GM06990 (cell line): ENCODE results near the gene TTLL3.
A peak's percentile ranks its signal among the peaks of the same experiment; 100 is the strongest.

Experiments
- DNase-seq: peaks from one replicate; pipeline ENCODE4 v3.0.0-alpha.2; 2011; ENCODE audit not compliant: insufficient read length; ENCODE audit errors: extremely low read depth
- H3K27me3 ChIP-seq: replicated peaks from 2 replicates; pipeline ENCODE4 v1.6.0; 2011; ENCODE audit warnings: low read length; ENCODE audit not compliant: control insufficient read depth, insufficient read depth
- H3K36me3 ChIP-seq: 2 replicates; pipeline ENCODE4 v1.5.1; 2011; ENCODE audit warnings: low read length; ENCODE audit not compliant: control insufficient read depth, insufficient read depth
- H3K4me3 ChIP-seq: replicated peaks from 2 replicates; pipeline ENCODE4 v1.5.1; 2011; ENCODE audit warnings: low read depth, mild to moderate bottlenecking, control low read depth, low read length
- TF ChIP-seq, protein P1 (sequence below): IDR thresholded peaks from 2 replicates; pipeline ENCODE4 v1.5.1; 2011; ENCODE audit warnings: low read length, control low read depth, mild to moderate bottlenecking, inconsistent platforms; ENCODE audit not compliant: insufficient read depth, poor library complexity, severe bottlenecking

The TTLL3 gene, protein sequence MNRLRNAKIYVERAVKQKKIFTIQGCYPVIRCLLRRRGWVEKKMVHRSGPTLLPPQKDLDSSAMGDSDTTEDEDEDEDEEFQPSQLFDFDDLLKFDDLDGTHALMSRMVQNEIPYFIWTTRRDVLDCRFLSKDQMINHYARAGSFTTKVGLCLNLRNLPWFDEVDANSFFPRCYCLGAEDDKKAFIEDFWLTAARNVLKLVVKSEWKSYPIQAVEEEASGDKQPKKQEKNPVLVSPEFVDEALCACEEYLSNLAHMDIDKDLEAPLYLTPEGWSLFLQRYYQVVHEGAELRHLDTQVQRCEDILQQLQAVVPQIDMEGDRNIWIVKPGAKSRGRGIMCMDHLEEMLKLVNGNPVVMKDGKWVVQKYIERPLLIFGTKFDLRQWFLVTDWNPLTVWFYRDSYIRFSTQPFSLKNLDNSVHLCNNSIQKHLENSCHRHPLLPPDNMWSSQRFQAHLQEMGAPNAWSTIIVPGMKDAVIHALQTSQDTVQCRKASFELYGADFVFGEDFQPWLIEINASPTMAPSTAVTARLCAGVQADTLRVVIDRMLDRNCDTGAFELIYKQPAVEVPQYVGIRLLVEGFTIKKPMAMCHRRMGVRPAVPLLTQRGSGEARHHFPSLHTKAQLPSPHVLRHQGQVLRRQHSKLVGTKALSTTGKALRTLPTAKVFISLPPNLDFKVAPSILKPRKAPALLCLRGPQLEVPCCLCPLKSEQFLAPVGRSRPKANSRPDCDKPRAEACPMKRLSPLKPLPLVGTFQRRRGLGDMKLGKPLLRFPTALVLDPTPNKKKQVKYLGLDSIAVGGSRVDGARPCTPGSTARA

DNA sequence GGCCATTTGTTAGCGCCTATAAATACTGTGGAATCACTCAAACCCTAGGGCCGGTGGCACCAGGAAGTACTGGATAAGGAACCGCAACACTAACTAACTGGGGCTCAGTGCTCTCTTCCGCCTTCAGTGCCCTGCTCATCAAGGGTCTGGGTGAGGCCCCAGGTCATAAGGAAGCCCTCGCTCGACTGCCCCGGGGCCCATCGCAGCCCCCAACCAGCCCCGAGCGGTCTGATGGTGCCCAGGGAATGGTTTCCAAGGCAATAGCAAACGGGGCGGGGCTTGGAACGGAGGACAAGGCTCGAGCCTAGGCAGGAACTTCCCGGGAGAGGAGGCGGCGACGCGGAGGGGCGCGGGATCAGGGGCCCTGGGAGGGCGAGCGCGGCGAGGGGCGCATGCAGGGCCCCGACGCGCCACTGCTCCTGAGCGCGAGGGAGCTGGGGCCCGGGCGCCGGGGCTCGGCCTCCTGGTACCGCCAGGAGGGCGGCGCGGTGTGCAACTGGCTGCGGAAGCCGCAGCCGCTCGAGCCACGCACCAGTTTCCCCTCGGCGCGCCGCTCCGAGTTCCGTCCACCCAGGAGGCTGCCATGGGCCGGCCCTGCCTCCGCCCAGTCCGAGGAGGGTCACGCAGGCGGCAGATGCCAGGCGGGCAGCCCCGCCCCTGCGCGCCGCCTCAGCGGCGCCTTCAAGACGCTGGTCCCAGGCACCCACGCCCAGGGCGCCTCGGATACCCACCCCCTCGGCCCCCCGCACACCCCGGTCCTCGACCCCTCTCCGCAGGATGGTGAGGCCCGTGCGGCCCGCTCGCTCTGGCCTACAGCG is at the start of gene TTLL3:
Gene TTLL3 (plus strand): TSS at position 648 of the 818 bp plus-strand sequence. CDS start 400 bp downstream, outside the sequence.
- H3K36me3 ChIP-seq: peaks cover 16% of the 10 kb centered on the region
- TF ChIP-seq, protein P1, sequence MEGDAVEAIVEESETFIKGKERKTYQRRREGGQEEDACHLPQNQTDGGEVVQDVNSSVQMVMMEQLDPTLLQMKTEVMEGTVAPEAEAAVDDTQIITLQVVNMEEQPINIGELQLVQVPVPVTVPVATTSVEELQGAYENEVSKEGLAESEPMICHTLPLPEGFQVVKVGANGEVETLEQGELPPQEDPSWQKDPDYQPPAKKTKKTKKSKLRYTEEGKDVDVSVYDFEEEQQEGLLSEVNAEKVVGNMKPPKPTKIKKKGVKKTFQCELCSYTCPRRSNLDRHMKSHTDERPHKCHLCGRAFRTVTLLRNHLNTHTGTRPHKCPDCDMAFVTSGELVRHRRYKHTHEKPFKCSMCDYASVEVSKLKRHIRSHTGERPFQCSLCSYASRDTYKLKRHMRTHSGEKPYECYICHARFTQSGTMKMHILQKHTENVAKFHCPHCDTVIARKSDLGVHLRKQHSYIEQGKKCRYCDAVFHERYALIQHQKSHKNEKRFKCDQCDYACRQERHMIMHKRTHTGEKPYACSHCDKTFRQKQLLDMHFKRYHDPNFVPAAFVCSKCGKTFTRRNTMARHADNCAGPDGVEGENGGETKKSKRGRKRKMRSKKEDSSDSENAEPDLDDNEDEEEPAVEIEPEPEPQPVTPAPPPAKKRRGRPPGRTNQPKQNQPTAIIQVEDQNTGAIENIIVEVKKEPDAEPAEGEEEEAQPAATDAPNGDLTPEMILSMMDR: no peak
- peak; percentile 66 for DNase-seq
- H3K4me3 ChIP-seq: peak within 1 kb of the TSS; percentile 64
- no peaks in the 10 kb centered on the region for H3K27me3 ChIP-seq

DNA sequence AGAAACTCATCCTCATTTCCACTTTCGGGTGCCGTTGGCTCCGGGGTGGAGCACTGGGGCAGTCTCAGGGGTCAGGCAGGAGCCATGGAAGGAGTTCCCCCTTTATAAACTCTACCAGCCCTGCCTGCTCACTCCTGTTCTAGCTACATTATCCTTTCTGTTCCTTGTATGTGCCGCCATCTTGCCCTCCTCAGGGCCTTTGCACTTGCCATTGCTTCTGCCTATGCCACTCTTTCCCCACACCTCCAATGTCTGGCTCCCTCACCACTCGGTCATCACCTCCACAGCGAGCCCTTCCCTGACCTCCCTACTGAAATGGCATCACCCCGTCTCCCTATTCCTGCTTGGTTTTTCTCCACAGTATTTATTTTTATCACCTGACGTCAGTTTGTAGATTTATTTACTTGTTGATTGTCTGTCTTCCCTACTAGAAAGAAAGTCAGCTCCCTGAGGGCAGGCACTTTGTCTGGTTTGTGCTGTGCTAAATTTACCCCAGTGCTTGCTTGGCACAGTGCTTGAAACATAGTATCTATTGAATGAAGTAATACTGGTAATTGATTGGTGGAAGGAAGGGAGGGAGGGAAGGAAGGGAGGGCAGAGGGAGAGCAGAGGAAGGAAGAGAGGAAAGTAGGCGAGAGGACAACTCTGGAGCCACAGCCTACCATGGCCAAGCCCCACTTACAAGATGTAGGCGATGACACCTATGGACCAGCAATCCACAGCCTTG is 49.1 kb upstream of the TTLL3 start:
- Histone ChIP-seq H3K4me3 (no peak overlapping the region), H3K36me3 (peaks cover 11% of the 10 kb centered on the region), H3K27me3 (no peaks in the 10 kb centered on the region)
- DNase-seq: no peak
- TF ChIP-seq, protein P1: no peak

DNA sequence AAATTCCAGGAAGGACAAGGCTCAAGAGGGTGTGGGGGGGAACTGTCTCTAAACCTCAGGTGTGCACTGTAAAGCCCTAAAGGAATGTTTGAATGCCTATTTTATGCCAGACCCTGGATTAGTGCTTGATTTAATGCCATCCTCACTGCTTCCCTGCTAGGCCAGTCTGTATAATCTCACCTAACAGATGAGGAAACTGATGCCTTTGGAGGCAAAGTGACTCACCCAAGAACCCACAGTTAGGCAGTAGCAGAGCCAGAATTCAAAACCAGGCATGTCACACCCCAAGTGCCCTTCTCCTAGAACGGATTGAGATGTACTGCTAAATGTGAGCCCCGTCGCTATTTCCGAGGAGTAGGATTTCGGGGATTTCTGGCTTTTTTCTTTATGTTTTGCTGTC is 48.1 kb upstream of the TTLL3 start:
- H3K36me3 ChIP-seq: peaks cover 4% of the 10 kb centered on the region
- H3K27me3 ChIP-seq: no peaks in the 10 kb centered on the region
- DNase-seq: no peak
- TF ChIP-seq, protein P1: no peak
- H3K4me3 ChIP-seq: no peak overlapping the region

DNA sequence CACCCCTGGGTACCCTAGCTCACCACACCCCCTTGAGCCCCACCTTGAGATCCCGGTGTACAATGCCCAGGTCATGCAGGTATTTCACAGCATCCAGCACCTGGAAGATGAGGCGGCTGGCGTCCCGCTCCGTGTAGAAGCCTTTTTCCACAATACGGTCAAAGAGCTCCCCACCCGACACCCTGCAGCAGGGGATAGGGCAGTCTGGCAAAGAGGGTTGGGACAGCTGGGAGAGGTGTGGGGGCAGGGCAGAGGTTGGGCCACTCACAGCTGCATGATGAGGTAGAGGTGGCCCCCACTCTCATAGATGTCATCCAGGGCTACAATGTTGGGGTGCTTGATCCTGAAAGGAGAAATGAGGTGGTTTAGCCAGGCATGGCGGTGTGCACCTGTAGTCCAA is 47.2 kb upstream of the TTLL3 start:
- TF ChIP-seq, protein P1: no peak
- no peaks in the 10 kb centered on the region for H3K27me3 ChIP-seq
- DNase-seq: no peak
- H3K36me3 ChIP-seq: peaks cover 2% of the 10 kb centered on the region; the same call in 1 of the 2 replicates
- H3K4me3 ChIP-seq: no peak overlapping the region

DNA sequence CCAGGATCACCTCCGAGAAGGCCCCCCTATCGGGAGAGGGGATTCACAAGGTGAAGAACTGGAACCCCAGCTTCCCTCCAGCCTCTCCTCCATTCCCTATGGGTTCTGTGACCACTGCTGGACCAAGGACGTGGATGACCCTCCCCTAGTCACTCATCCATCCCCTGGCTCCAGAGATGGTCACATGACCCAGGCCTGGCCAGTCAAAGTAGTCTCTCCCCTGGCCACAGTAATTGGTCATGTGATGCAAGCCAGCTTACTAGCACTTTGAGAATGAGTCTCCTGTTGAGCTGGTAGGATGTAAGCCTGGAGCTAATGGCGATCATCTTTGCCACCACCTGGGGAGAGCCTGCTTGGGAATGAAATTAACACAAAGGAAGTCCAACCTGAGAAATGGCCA is 44.2 kb upstream of the TTLL3 start:
- no peak for DNase-seq
- Histone ChIP-seq H3K36me3 (no peaks in the 10 kb centered on the region; the same call in 1 of the 2 replicates), H3K27me3 (no peaks in the 10 kb centered on the region), H3K4me3 (no peak overlapping the region)
- TF ChIP-seq, protein P1: no peak
